ENCODE results near the gene JAK2.

Gene JAK2

GRCh38 chr9:5111696-5112095 lies 126.6 kb downstream of the JAK2 start:
- TF ChIP-seq, protein P1, sequence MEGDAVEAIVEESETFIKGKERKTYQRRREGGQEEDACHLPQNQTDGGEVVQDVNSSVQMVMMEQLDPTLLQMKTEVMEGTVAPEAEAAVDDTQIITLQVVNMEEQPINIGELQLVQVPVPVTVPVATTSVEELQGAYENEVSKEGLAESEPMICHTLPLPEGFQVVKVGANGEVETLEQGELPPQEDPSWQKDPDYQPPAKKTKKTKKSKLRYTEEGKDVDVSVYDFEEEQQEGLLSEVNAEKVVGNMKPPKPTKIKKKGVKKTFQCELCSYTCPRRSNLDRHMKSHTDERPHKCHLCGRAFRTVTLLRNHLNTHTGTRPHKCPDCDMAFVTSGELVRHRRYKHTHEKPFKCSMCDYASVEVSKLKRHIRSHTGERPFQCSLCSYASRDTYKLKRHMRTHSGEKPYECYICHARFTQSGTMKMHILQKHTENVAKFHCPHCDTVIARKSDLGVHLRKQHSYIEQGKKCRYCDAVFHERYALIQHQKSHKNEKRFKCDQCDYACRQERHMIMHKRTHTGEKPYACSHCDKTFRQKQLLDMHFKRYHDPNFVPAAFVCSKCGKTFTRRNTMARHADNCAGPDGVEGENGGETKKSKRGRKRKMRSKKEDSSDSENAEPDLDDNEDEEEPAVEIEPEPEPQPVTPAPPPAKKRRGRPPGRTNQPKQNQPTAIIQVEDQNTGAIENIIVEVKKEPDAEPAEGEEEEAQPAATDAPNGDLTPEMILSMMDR (IDR thresholded peaks at IDR 0.05), result no peak

DNA sequence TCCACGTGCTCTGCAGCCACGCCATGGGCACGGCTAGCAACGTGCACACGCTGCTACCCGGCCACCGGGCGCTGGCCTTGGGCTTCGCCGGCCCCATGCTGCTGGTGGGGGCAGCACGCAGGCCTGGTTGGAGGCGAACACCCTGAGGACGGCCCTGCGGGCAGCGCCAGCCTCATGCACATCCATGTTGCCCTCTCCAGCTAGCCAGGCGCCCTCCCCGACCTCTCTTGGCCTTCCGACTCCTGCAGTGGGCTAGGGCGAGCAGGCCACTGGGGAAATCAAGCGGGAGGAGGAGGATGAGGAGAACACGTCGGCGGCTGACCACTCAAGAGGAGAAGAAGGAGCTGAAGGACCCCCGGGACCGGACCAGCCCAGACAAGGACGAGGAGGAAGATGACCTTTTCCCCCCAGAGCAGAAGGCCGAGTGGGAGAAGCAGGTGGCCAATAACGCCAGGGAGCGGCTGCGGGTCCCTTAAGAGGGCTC lies 127.1 kb downstream of the JAK2 start:
- TF ChIP-seq, protein P1 (IDR thresholded peaks at IDR 0.05), result no peak

DNA sequence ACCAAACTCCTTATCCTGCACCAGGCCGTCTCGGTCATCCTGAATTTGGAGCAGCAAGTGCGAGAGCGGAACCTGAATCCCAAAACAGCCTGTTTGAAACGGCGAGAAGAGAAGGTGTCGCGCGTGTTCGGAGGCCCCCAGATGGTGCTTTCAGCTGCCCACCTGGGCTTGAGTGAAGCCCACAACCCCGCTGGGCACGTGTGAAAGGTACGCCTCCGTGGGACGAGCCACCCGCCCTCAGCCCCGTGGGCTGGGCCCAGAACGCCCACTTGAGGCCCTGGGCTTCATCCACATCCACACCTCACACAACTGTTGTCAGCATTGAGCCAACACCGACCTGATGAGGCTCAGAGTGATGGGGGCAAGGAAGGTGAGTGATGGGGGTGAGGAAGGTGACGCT lies 127.6 kb downstream of the JAK2 start:
- TF ChIP-seq, protein P1 (IDR thresholded peaks at IDR 0.05), result no peak

DNA sequence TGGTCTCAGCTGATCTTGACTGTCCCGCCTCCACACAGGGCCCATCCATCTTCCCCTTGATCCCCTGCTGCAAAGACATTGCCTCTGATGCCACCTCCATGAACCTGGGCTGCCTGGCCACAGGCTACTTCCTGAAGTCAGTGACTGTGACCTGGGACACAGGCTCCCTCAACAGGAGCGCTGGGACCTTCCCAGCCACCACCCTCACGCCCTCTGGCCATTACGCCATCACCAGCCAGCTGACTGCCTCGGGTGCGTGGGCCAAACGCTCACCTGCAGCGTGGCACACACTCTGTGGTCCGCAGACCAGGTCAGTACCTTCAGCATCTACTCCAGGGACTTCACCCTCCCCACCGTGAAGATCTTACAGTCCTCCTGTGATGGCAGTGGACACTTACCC lies 128.5 kb downstream of the JAK2 start:
- TF ChIP-seq, protein P1 (IDR thresholded peaks at IDR 0.05), result no peak

GRCh38 chr9:5113994-5114748 lies 129.1 kb downstream of the JAK2 start:
- TF ChIP-seq, protein P1 (IDR thresholded peaks at IDR 0.05), result no peak

- TF ChIP-seq, protein P1 (IDR thresholded peaks at IDR 0.05), result no peak
These were observed 137.0 kb downstream of the JAK2 start for GRCh38 chr9:5122116-5122515.

DNA sequence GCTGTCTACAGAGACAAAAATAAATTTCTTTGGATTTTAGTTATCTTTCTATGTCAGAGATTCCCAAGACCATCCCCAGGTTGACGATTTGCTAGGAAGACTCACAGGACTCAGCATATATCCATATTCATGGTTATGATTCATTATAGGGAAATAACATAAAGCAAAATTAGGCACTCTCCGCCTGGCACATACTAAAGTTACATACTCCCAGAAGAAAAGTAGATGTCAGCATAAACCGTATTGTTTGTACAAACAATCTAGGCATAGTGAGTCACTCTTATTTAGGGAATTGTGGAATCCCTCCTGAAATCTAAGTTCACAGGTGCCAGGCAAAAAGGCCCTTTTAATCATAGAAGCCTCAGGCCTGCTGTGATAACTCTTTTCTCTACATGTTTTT lies 137.4 kb downstream of the JAK2 start:
- TF ChIP-seq, protein P1 (IDR thresholded peaks at IDR 0.05), result no peak
